ENCODE data around the gene RAPGEF1.

RAPGEF1 gene

DNA sequence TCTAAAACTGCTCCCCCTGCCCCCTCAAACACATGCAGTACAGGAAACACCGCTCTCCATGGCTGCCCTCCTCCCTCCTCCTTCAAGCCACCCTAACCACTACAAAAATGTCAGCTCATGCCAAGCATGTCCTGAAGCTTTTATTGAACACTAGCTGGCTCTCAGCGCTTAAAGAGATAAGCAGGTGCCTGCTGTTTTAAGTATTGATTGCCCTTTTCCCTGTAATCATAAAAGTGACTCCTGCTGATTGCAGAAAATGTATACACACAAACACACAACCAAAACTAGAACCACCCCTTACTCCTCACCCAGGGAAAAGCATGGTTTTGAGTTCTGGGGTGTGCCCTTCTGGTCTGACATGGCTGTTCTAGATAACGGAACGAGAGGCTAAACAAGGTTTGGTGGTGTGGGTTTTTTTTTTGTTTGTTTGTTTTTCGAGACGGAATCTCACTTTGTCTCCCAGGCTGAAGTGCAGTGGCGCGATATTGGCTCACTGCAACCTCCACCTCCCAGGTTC lies 205.1 kb downstream of the RAPGEF1 start:
- H3K4me3 ChIP-seq (ENCODE audit: low read depth, low read length) = no peak overlapping the region
- no peak for TF ChIP-seq CTCF (IDR thresholded peaks at IDR 0.05; ENCODE audit: low read depth, low read length, missing control alignments)
- DNase-seq (ENCODE audit: low read depth) = no peak

- no peak for TF ChIP-seq CTCF (IDR thresholded peaks at IDR 0.05; ENCODE audit: low read depth, low read length, missing control alignments)
These were observed 208.7 kb downstream of the RAPGEF1 start, which contains the start of gene UCK1 for GRCh38 chr9:131530920-131531832. UCK1 (minus strand) TSS chr9:131531263; CDS start chr9:131531174, 89 bp downstream.

GRCh38 chr9:131530546-131530919 lies 209.3 kb downstream of the RAPGEF1 start:
- no peak for DNase-seq (ENCODE audit: low read depth)
- TF ChIP-seq CTCF (IDR thresholded peaks at IDR 0.05; ENCODE audit: low read depth, low read length, missing control alignments) = peak; percentile 19
- peak overlapping the region; percentile 91 for H3K4me3 ChIP-seq (ENCODE audit: low read depth, low read length)

More at GRCh38 chr9:131530920-131531832, 208.7 kb downstream of the RAPGEF1 start, which contains the start of gene UCK1:
- H3K4me3 ChIP-seq (ENCODE audit: low read depth, low read length) = peak within 1 kb of the TSS; percentile 91
- peak; percentile 41 for DNase-seq (ENCODE audit: low read depth)

GRCh38 chr9:131529597-131530545 lies 210.0 kb downstream of the RAPGEF1 start:
- no peak for TF ChIP-seq CTCF (IDR thresholded peaks at IDR 0.05; ENCODE audit: low read depth, low read length, missing control alignments)
- DNase-seq (ENCODE audit: low read depth) = no peak
- peak overlapping the region; percentile 91 for H3K4me3 ChIP-seq (ENCODE audit: low read depth, low read length)

GRCh38 chr9:131528886-131529505 lies 210.9 kb downstream of the RAPGEF1 start:
- H3K4me3 ChIP-seq (ENCODE audit: low read depth, low read length) = no peak overlapping the region
- DNase-seq (ENCODE audit: low read depth) = no peak
- TF ChIP-seq CTCF (IDR thresholded peaks at IDR 0.05; ENCODE audit: low read depth, low read length, missing control alignments) = no peak

- no peak for TF ChIP-seq CTCF (IDR thresholded peaks at IDR 0.05; ENCODE audit: low read depth, low read length, missing control alignments)
- H3K4me3 ChIP-seq (ENCODE audit: low read depth, low read length) = no peak overlapping the region
- DNase-seq (ENCODE audit: low read depth) = no peak
These were observed 211.7 kb downstream of the RAPGEF1 start for GRCh38 chr9:131528186-131528585.
